Choroid plexus epithelial cell (primary cell): ENCODE data around the gene TLK2.

Experiments used
- DNase-seq: peaks from one replicate; pipeline ENCODE4 v3.0.0-alpha.2; 2010; ENCODE audit warnings: low read depth
- H3K4me3 ChIP-seq: 2 replicates; pipeline ENCODE4 v1.5.1; 2011; ENCODE audit warnings: low read depth, mild to moderate bottlenecking, control low read depth, low read length, moderate library complexity
- CTCF ChIP-seq: conservative IDR thresholded peaks from 2 replicates; pipeline ENCODE4 v1.5.1; 2011; ENCODE audit warnings: low read depth, mild to moderate bottlenecking, control low read depth, inconsistent platforms, low read length, moderate library complexity

TLK2 gene

GRCh38 chr17:62653002-62653825, 174.6 kb downstream of the TLK2 start:
- peak; percentile 53 for DNase-seq
- TF ChIP-seq CTCF = peak; percentile 12
- H3K4me3 ChIP-seq = peak overlapping the region; percentile 50

- TF ChIP-seq CTCF = no peak
- peak overlapping the region; percentile 10 for H3K4me3 ChIP-seq
- peak; percentile 61 for DNase-seq
These were observed 175.5 kb downstream of the TLK2 start for GRCh38 chr17:62653826-62654761.

- no peak for TF ChIP-seq CTCF
- H3K4me3 ChIP-seq = no peak overlapping the region
- DNase-seq = no peak
These were observed 177.0 kb downstream of the TLK2 start for GRCh38 chr17:62655656-62656055.

GRCh38 chr17:62656446-62656845, 177.8 kb downstream of the TLK2 start:
- DNase-seq = no peak
- TF ChIP-seq CTCF = no peak
- H3K4me3 ChIP-seq = no peak overlapping the region

GRCh38 chr17:62657145-62657665, 178.6 kb downstream of the TLK2 start:
- TF ChIP-seq CTCF = no peak
- H3K4me3 ChIP-seq = no peak overlapping the region
- no peak for DNase-seq

GRCh38 chr17:62657690-62658089, 179.1 kb downstream of the TLK2 start:
- DNase-seq = no peak
- TF ChIP-seq CTCF = no peak
- H3K4me3 ChIP-seq = no peak overlapping the region
